Activated naive CD4-positive, alpha-beta T cell treated with anti-CD3 and anti-CD28 coated beads, Interleukin-2, amount 10 ng/mL, durations not matched to agents 7 days and 5 days (primary cell): Measurements from ENCODE around the gene ANP32A.
A peak's percentile ranks its signal among the peaks of the same experiment; 100 is the strongest.

ENCODE experiments used
- CTCF ChIA-PET: fragments of 350-600 bp; sonication (Branson Sonifier 250); formaldehyde crosslinking; loops from one replicate; lab custom pipeline; 2021; ENCODE audit warnings: antibody characterized with exemption; lab: Charles Lee
- DNase-seq: peaks from one replicate; pipeline ENCODE4 v3.0.0-alpha.2; 2020
- H3K27ac Mint-ChIP-seq: one replicate; pipeline ENCODE4 v1.8.0; 2021; ENCODE audit warnings: mild to moderate bottlenecking, moderate library complexity, mixed read lengths
- H3K27me3 Mint-ChIP-seq: one replicate; pipeline ENCODE4 v1.8.0; 2021; ENCODE audit warnings: mild to moderate bottlenecking, mixed read lengths
- H3K36me3 Mint-ChIP-seq: one replicate; pipeline ENCODE4 v1.8.0; 2021; ENCODE audit warnings: mixed read lengths
- H3K4me1 Mint-ChIP-seq: one replicate; pipeline ENCODE4 v1.8.0; 2021; ENCODE audit warnings: mixed read lengths
- H3K4me3 Mint-ChIP-seq: one replicate; pipeline ENCODE4 v1.8.0; 2021; ENCODE audit warnings: mild to moderate bottlenecking, moderate library complexity, mixed read lengths
- H3K9me3 Mint-ChIP-seq: one replicate; pipeline ENCODE4 v1.8.0; 2021; ENCODE audit warnings: mixed read lengths

ANP32A gene

DNA sequence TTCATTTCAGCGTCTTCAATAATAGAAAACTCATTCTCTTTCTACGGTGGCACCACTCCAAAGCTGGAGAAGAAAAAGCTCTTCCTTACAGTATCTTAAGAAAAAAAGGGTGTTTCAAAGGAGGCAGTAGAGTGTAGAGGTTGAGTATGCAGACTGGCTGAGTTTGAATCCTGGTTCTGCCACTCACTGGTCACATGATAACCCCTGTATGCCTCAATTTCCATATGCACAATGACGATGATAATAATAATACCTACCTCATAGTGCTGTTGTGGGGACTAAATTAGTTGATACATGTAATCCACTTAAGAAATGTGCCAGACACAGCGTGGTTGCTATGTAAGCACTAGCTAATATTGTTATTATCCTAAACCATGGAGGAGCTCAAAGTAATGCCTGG, 4.5 kb downstream of the ANP32A start:
- Mint-ChIP-seq H3K9me3 (no peaks in the 10 kb centered on the region), H3K4me3 (peak overlapping the region; percentile 99), H3K36me3 (peaks cover 34% of the 10 kb centered on the region), H3K4me1 (peaks cover 56% of the 10 kb centered on the region), H3K27me3 (peaks cover 4% of the 10 kb centered on the region), H3K27ac (peak overlapping the region; percentile 100)
- CTCF ChIA-PET: interaction anchor here (0.7 to 1.4 kb wide), 5 partner anchors 13 to 60 kb away, joined by 3 to 7 read pairs (median 4); no protein-coding TSS in a partner anchor
- DNase-seq: no peak

DNA sequence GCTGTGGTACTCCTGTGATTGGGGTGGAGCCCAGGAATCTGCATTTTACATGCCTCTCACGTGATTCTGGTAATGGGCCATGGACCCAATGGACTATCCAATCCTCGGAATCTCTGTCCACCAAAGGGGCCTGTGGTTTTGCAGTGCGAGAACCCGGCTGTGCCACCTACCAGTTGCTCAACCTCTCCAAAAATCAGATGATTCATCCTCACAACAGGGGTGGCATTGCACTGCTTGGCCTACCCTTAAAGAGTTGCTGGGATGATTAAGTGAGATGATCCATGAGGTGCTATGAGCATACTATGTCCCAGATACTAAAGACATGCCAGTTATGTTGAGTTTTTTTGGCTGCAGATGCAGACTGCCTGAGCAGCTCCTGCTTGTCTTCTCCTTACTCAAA, 5.1 kb downstream of the ANP32A start:
- H3K36me3 Mint-ChIP-seq: peaks cover 35% of the 10 kb centered on the region
- peaks cover 2% of the 10 kb centered on the region for H3K27me3 Mint-ChIP-seq
- peak overlapping the region; percentile 99 for H3K4me3 Mint-ChIP-seq
- DNase-seq: no peak
- H3K4me1 Mint-ChIP-seq: peaks cover 59% of the 10 kb centered on the region
- CTCF ChIA-PET: interaction anchor here (0.7 to 0.9 kb wide), 4 partner anchors 17 to 73 kb away, joined by 3 read pairs; no protein-coding TSS in a partner anchor
- H3K27ac Mint-ChIP-seq: peak overlapping the region; percentile 100
- no peaks in the 10 kb centered on the region for H3K9me3 Mint-ChIP-seq

DNA sequence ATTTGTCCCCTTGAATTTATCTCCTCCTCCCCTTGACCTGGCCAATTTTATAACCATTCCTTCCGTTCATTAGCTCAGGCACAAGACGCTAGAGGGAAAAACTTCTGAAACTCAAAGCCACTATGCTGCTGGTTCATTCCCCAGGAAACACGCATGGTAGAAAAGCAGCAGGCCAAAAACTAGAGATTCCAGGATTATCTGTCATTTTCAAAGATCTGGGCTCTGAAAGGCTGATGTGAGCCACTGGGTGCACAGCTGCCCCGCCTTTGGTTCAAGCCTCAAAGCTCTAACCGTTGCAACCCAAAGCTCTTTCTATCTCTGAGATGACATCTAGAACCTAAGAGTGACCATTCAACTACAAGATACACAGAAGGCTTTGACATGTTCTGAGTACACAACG, 6.1 kb downstream of the ANP32A start:
- Mint-ChIP-seq H3K36me3 (peaks cover 41% of the 10 kb centered on the region), H3K4me3 (no peak overlapping the region), H3K27ac (peak overlapping the region; percentile 52), H3K9me3 (no peaks in the 10 kb centered on the region), H3K4me1 (peaks cover 69% of the 10 kb centered on the region), H3K27me3 (no peaks in the 10 kb centered on the region)
- DNase-seq: no peak
- CTCF ChIA-PET: no interaction called here

DNA sequence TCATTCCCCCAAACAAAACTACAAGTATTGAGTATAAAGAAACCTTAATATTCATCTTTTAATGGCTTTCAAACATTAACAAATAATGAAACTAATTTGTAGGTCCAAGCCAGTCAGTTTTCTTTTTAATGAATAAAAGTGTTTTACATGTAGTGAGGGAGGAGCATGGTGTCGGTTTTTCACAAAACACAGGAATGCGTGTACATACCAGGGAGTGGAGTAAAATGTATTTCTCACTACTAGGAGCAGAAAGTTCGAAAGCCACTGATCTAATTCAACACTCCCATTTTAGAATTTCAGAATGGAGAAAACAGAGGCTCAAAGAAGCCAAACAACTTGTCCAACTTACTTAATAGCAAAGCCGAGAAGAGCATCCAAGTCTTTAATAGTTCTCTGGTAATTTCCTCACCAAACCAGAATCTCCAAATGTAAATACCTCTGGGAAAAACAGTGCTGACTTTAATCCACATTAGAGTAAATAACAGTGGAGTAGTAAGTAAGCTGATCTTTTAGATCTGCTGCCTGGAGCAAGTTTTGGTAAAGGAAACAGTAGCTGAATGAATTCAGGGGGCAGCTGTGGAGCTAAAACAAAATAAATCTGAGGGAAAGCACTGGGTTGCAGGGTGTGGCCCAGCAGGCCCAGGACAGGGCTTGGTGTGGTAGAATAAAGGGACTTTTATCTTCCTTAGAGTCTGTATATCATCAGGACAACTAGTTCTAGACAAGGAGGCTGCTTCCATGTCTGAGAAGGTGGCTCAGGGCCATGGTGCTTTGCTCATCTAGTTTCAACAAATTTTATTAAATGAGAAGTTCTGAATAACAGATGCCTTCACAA, 7.9 kb downstream of the ANP32A start:
- H3K9me3 Mint-ChIP-seq: no peaks in the 10 kb centered on the region
- no peaks in the 10 kb centered on the region for H3K27me3 Mint-ChIP-seq
- CTCF ChIA-PET: no interaction called here
- peaks cover 84% of the 10 kb centered on the region for H3K4me1 Mint-ChIP-seq
- DNase-seq: no peak
- H3K4me3 Mint-ChIP-seq: no peak overlapping the region
- H3K27ac Mint-ChIP-seq: no peak overlapping the region
- peaks cover 47% of the 10 kb centered on the region for H3K36me3 Mint-ChIP-seq

- Mint-ChIP-seq H3K9me3 (no peaks in the 10 kb centered on the region), H3K27me3 (no peaks in the 10 kb centered on the region), H3K27ac (no peak overlapping the region), H3K4me1 (peaks cover 81% of the 10 kb centered on the region), H3K4me3 (no peak overlapping the region), H3K36me3 (peaks cover 44% of the 10 kb centered on the region)
- CTCF ChIA-PET: no interaction called here
- no peak for DNase-seq
Observed at GRCh38 chr15:68812069-68812468, 8.6 kb downstream of the ANP32A start.

DNA sequence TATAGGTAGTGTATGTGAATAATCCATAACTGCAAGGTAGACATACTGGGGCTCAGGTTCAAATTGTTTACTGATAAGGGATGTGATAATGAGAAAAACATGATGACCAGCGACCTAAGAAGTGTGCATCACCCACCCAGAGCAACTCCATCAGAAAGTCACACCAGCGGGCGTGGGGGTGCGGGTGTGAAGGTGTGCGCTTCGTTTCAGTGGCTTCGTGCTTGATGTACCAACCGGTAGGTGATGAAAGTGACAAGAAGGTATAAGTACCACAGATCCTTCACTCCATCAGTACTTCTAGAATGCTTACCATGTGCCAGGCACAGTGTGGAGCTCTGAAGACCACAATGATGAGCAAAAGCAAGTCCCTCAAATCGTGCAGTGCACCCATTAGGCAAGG, 11.2 kb downstream of the ANP32A start:
- Mint-ChIP-seq H3K36me3 (peaks cover 36% of the 10 kb centered on the region), H3K4me3 (no peak overlapping the region), H3K27ac (no peak overlapping the region), H3K27me3 (no peaks in the 10 kb centered on the region), H3K9me3 (no peaks in the 10 kb centered on the region), H3K4me1 (peaks cover 64% of the 10 kb centered on the region)
- CTCF ChIA-PET: no interaction called here
- DNase-seq: no peak

- Mint-ChIP-seq H3K9me3 (no peaks in the 10 kb centered on the region), H3K36me3 (peaks cover 36% of the 10 kb centered on the region), H3K27ac (peak overlapping the region; percentile 33), H3K4me3 (no peak overlapping the region), H3K4me1 (peaks cover 61% of the 10 kb centered on the region), H3K27me3 (no peaks in the 10 kb centered on the region)
- DNase-seq: no peak
- CTCF ChIA-PET: no interaction called here
Observed at GRCh38 chr15:68808770-68809169, 11.9 kb downstream of the ANP32A start.

GRCh38 chr15:68808091-68808490, 12.6 kb downstream of the ANP32A start:
- no peak overlapping the region for H3K27ac Mint-ChIP-seq
- no peak overlapping the region for H3K4me3 Mint-ChIP-seq
- H3K9me3 Mint-ChIP-seq: no peaks in the 10 kb centered on the region
- CTCF ChIA-PET: interaction anchor here (1.2 kb wide), 1 partner anchor 10 kb away, joined by 4 read pairs; no protein-coding TSS in a partner anchor
- H3K4me1 Mint-ChIP-seq: peaks cover 57% of the 10 kb centered on the region
- no peak for DNase-seq
- H3K27me3 Mint-ChIP-seq: no peaks in the 10 kb centered on the region
- H3K36me3 Mint-ChIP-seq: peaks cover 31% of the 10 kb centered on the region

- DNase-seq: no peak
- Mint-ChIP-seq H3K36me3 (peaks cover 31% of the 10 kb centered on the region), H3K27ac (no peak overlapping the region), H3K27me3 (no peaks in the 10 kb centered on the region), H3K9me3 (no peaks in the 10 kb centered on the region), H3K4me3 (no peak overlapping the region), H3K4me1 (peaks cover 51% of the 10 kb centered on the region)
- CTCF ChIA-PET: interaction anchor here (0.6 to 1.2 kb wide), 3 partner anchors 9 to 255 kb away, joined by 3 to 4 read pairs (median 3); no protein-coding TSS in a partner anchor
Observed at GRCh38 chr15:68807249-68807648, 13.4 kb downstream of the ANP32A start.

DNA sequence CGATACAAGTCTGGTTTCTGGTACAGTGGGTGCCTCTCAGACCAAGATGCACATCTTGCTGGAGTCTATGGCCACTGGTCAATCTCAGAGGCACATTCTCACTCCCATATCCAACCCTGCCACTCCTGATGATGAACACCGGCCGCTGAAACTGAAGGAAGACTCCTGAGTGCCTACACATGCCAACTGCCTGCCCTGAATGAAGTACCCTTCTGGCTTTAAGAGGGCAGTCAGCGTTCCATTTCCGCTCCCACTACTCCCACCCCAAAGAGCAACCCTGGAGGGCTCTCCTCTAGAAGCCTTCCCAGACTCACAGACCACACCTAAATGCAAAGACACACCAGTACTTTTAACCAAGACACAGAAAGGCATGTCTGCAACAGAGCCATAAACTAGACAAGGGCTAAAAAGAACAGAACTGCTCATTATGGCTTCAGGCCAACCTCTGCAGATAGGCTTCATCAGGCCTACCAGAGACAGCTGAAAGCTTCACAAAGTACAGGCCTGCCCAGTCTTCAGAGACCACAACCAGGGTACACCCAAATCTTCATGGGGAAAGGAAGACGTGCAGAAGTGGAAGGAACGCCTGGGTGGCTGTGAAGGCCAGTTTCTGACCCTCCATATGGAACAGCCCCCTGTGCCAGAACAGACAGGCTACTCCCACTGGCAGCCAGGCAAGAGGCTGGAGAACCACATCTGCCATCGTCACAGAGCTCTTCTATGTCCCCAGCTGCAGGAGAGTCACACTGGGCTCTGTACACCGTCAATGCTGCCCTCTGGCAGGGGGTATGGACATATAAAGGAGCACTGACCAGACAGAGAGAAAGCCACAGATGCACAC, 14.3 kb downstream of the ANP32A start:
- Mint-ChIP-seq H3K27me3 (no peaks in the 10 kb centered on the region), H3K36me3 (peaks cover 34% of the 10 kb centered on the region), H3K27ac (no peak overlapping the region), H3K4me1 (peaks cover 46% of the 10 kb centered on the region), H3K4me3 (no peak overlapping the region), H3K9me3 (no peaks in the 10 kb centered on the region)
- CTCF ChIA-PET: interaction anchor here (0.6 kb wide), 1 partner anchor 256 kb away, joined by 3 read pairs; no protein-coding TSS in a partner anchor
- DNase-seq: no peak

- Mint-ChIP-seq H3K27me3 (no peaks in the 10 kb centered on the region), H3K27ac (no peak overlapping the region), H3K9me3 (no peaks in the 10 kb centered on the region), H3K4me1 (peaks cover 50% of the 10 kb centered on the region), H3K36me3 (peaks cover 27% of the 10 kb centered on the region), H3K4me3 (no peak overlapping the region)
- CTCF ChIA-PET: interaction anchor here (0.8 kb wide), 1 partner anchor 26 kb away, joined by 3 read pairs; no protein-coding TSS in a partner anchor
- DNase-seq: no peak
Observed at GRCh38 chr15:68802373-68802772, 18.3 kb downstream of the ANP32A start.

- Mint-ChIP-seq H3K27ac (no peak overlapping the region), H3K36me3 (peaks cover 23% of the 10 kb centered on the region)
- CTCF ChIA-PET: no interaction called here
Observed at GRCh38 chr15:68801572-68802148, 19.0 kb downstream of the ANP32A start.

GRCh38 chr15:68800875-68801274, 19.8 kb downstream of the ANP32A start:
- CTCF ChIA-PET: no interaction called here
- no peak for DNase-seq
- H3K27ac Mint-ChIP-seq: no peak overlapping the region
- H3K4me3 Mint-ChIP-seq: no peak overlapping the region
- peaks cover 22% of the 10 kb centered on the region for H3K36me3 Mint-ChIP-seq
- peaks cover 56% of the 10 kb centered on the region for H3K4me1 Mint-ChIP-seq
- no peaks in the 10 kb centered on the region for H3K9me3 Mint-ChIP-seq
- H3K27me3 Mint-ChIP-seq: no peaks in the 10 kb centered on the region

More at GRCh38 chr15:68801572-68802148, 19.0 kb downstream of the ANP32A start:
- no peaks in the 10 kb centered on the region for H3K27me3 Mint-ChIP-seq
- H3K9me3 Mint-ChIP-seq: no peaks in the 10 kb centered on the region
- H3K4me1 Mint-ChIP-seq: peaks cover 53% of the 10 kb centered on the region
- H3K4me3 Mint-ChIP-seq: no peak overlapping the region
- no peak for DNase-seq
